ENCODE data around the gene PLBD2. TPM values are rescaled to one million over a fixed set of nuclear protein-coding genes. Genes with fewer than 3 reads are reported as not detected.

Gene PLBD2
- polyA plus RNA-seq, 4 donors, result 2.2 to 32.4 (median 6.7) TPM

GRCh38 chr12:113428482-113428881, 70.1 kb downstream of the PLBD2 start:
- FAIRE-seq, result no peak
- WGBS, 3 donors, result 74 to 100% (median 88%) methylated on average over 1 of the region's 1 CpG
- peaks cover 0 to 4% of the 10 kb centered on the region in 2 donors for H3K9me3 ChIP-seq (ENCODE audit: control insufficient read depth in 2 of 2, insufficient read depth in 1 of 2, low read depth in 1 of 2, low read length in 1 of 2)
- no peak overlapping the region for H3K4me3 ChIP-seq (ENCODE audit: low read depth in 1 of 3, low read length in 3 of 3)
- no peak overlapping the region for H3K27ac ChIP-seq (ENCODE audit: low read depth in 1 of 3, low read length in 2 of 3)
- H3K36me3 ChIP-seq (ENCODE audit: control insufficient read depth in 3 of 3, insufficient read depth in 2 of 3, low read depth in 1 of 3, low read length in 3 of 3), result peaks cover 0 to 4% (median 0%) of the 10 kb centered on the region in 3 donors
- H3K4me1 ChIP-seq (ENCODE audit: control insufficient read depth in 3 of 3, insufficient read depth in 2 of 3, low read depth in 1 of 3, low read length in 2 of 3), result no peaks in the 10 kb centered on the region
- no peak for DNase-seq
- peaks cover 0 to 3% (median 0%) of the 10 kb centered on the region in 3 donors for H3K27me3 ChIP-seq (ENCODE audit: control insufficient read depth in 3 of 3, insufficient read depth in 3 of 3, low read length in 3 of 3)

GRCh38 chr12:113432986-113433385, 74.6 kb downstream of the PLBD2 start:
- H3K9me3 ChIP-seq (ENCODE audit: control insufficient read depth in 2 of 2, insufficient read depth in 1 of 2, low read depth in 1 of 2, low read length in 1 of 2), result peaks cover 0 to 4% of the 10 kb centered on the region in 2 donors
- no peaks in the 10 kb centered on the region for H3K4me1 ChIP-seq (ENCODE audit: control insufficient read depth in 3 of 3, insufficient read depth in 2 of 3, low read depth in 1 of 3, low read length in 2 of 3)
- H3K36me3 ChIP-seq (ENCODE audit: control insufficient read depth in 3 of 3, insufficient read depth in 2 of 3, low read depth in 1 of 3, low read length in 3 of 3), result peaks cover 0 to 4% (median 0%) of the 10 kb centered on the region in 3 donors
- H3K27me3 ChIP-seq (ENCODE audit: control insufficient read depth in 3 of 3, insufficient read depth in 3 of 3, low read length in 3 of 3), result peaks cover 0 to 3% (median 0%) of the 10 kb centered on the region in 3 donors
- no peak overlapping the region for H3K4me3 ChIP-seq (ENCODE audit: low read depth in 1 of 3, low read length in 3 of 3)
- no peak for DNase-seq
- FAIRE-seq, result no peak
- no peak overlapping the region for H3K27ac ChIP-seq (ENCODE audit: low read depth in 1 of 3, low read length in 2 of 3)

DNA sequence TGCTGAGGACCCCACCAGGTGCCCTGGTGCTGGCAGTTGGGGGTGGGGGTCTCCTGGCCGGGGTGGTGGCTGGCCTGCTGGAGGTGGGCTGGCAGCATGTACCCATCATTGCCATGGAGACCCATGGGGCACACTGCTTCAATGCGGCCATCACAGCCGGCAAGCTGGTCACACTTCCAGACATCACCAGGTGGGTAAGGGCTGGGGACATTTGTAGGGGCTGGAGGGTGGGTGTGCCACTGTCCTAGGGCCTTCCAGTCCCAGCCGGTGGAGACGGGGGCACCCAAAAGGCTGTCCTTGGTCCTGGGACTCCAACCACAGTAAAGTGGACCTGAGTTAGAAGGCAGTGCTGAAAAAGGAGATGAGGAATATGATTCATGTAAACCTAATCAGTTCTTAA, 77.0 kb downstream of the PLBD2 start:
- 85 to 88% (median 87%) methylated on average over 5 of the region's 5 CpGs for whole genome bisulfite sequencing, 3 donors
- no peaks in the 10 kb centered on the region for H3K4me1 ChIP-seq (ENCODE audit: control insufficient read depth in 3 of 3, insufficient read depth in 2 of 3, low read depth in 1 of 3, low read length in 2 of 3)
- H3K36me3 ChIP-seq (ENCODE audit: control insufficient read depth in 3 of 3, insufficient read depth in 2 of 3, low read depth in 1 of 3, low read length in 3 of 3), result peaks cover 0 to 2% (median 0%) of the 10 kb centered on the region in 3 donors
- H3K27ac ChIP-seq (ENCODE audit: low read depth in 1 of 3, low read length in 2 of 3), result no peak overlapping the region
- peaks cover 0 to 1% of the 10 kb centered on the region in 2 donors for H3K9me3 ChIP-seq (ENCODE audit: control insufficient read depth in 2 of 2, insufficient read depth in 1 of 2, low read depth in 1 of 2, low read length in 1 of 2)
- peaks cover 0 to 4% (median 3%) of the 10 kb centered on the region in 3 donors for H3K27me3 ChIP-seq (ENCODE audit: control insufficient read depth in 3 of 3, insufficient read depth in 3 of 3, low read length in 3 of 3)
- DNase-seq, result no peak
- no peak for FAIRE-seq
- H3K4me3 ChIP-seq (ENCODE audit: low read depth in 1 of 3, low read length in 3 of 3), result no peak overlapping the region

DNA sequence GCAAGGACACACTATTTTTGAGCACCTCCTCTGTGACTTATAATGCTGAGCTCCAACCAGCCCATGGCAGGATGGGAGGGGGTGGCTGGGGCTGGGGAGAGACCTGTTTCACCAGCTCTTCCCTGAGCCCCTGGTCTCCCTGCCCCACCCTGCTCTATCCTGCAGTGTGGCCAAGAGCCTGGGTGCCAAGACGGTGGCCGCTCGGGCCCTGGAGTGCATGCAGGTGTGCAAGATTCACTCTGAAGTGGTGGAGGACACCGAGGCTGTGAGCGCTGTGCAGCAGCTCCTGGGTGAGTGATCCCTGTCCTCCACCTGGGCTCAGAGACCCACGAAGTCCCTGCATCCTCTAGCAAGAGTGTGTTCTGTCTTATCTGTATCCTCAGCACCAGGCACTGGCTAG, 78.2 kb downstream of the PLBD2 start:
- Histone ChIP-seq H3K36me3 (ENCODE audit: control insufficient read depth in 3 of 3, insufficient read depth in 2 of 3, low read depth in 1 of 3, low read length in 3 of 3) (peaks cover 0 to 2% (median 0%) of the 10 kb centered on the region in 3 donors), H3K27me3 (ENCODE audit: control insufficient read depth in 3 of 3, insufficient read depth in 3 of 3, low read length in 3 of 3) (peaks cover 0 to 4% (median 0%) of the 10 kb centered on the region in 3 donors), H3K9me3 (ENCODE audit: control insufficient read depth in 2 of 2, insufficient read depth in 1 of 2, low read depth in 1 of 2, low read length in 1 of 2) (no peaks in the 10 kb centered on the region), H3K4me1 (ENCODE audit: control insufficient read depth in 3 of 3, insufficient read depth in 2 of 3, low read depth in 1 of 3, low read length in 2 of 3) (no peaks in the 10 kb centered on the region), H3K4me3 (ENCODE audit: low read depth in 1 of 3, low read length in 3 of 3) (no peak overlapping the region), H3K27ac (ENCODE audit: low read depth in 1 of 3, low read length in 2 of 3) (no peak overlapping the region)
- 78 to 86% (median 79%) methylated on average over 6 of the region's 6 CpGs for WGBS, 3 donors
- no peak for DNase-seq
- FAIRE-seq, result no peak

- Histone ChIP-seq H3K27ac (ENCODE audit: low read depth in 1 of 3, low read length in 2 of 3) (no peak overlapping the region), H3K4me1 (ENCODE audit: control insufficient read depth in 3 of 3, insufficient read depth in 2 of 3, low read depth in 1 of 3, low read length in 2 of 3) (no peaks in the 10 kb centered on the region), H3K36me3 (ENCODE audit: control insufficient read depth in 3 of 3, insufficient read depth in 2 of 3, low read depth in 1 of 3, low read length in 3 of 3) (peaks cover 0 to 2% (median 0%) of the 10 kb centered on the region in 3 donors), H3K4me3 (ENCODE audit: low read depth in 1 of 3, low read length in 3 of 3) (no peak overlapping the region), H3K27me3 (ENCODE audit: control insufficient read depth in 3 of 3, insufficient read depth in 3 of 3, low read length in 3 of 3) (peaks cover 0 to 4% (median 0%) of the 10 kb centered on the region in 3 donors), H3K9me3 (ENCODE audit: control insufficient read depth in 2 of 2, insufficient read depth in 1 of 2, low read depth in 1 of 2, low read length in 1 of 2) (no peaks in the 10 kb centered on the region)
- FAIRE-seq, result no peak
- WGBS, 3 donors, result 85 to 94% (median 88%) methylated on average over 6 of the region's 6 CpGs
- DNase-seq, result no peak
These were observed 78.8 kb downstream of the PLBD2 start for GRCh38 chr12:113436993-113437728.

DNA sequence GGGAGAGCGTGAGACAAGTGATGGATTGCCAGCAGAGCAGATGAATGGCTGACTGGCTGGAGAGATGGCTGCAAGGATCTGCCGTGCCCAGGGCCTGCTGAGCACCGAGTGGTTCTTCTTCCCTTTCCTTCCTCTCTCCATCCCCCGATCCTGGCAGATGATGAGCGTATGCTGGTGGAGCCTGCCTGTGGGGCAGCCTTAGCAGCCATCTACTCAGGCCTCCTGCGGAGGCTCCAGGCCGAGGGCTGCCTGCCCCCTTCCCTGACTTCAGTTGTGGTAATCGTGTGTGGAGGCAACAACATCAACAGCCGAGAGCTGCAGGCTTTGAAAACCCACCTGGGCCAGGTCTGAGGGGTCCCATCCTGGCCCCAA, 79.3 kb downstream of the PLBD2 start:
- H3K27me3 ChIP-seq (ENCODE audit: control insufficient read depth in 3 of 3, insufficient read depth in 3 of 3, low read length in 3 of 3), result peaks cover 0 to 4% (median 0%) of the 10 kb centered on the region in 3 donors
- WGBS, 3 donors, result 69 to 83% (median 81%) methylated on average over 9 of the region's 9 CpGs
- DNase-seq, result no peak
- H3K36me3 ChIP-seq (ENCODE audit: control insufficient read depth in 3 of 3, insufficient read depth in 2 of 3, low read depth in 1 of 3, low read length in 3 of 3), result peaks cover 0 to 2% (median 0%) of the 10 kb centered on the region in 3 donors
- H3K9me3 ChIP-seq (ENCODE audit: control insufficient read depth in 2 of 2, insufficient read depth in 1 of 2, low read depth in 1 of 2, low read length in 1 of 2), result no peaks in the 10 kb centered on the region
- H3K4me1 ChIP-seq (ENCODE audit: control insufficient read depth in 3 of 3, insufficient read depth in 2 of 3, low read depth in 1 of 3, low read length in 2 of 3), result no peaks in the 10 kb centered on the region
- FAIRE-seq, result no peak
- H3K4me3 ChIP-seq (ENCODE audit: low read depth in 1 of 3, low read length in 3 of 3), result no peak overlapping the region
- no peak overlapping the region for H3K27ac ChIP-seq (ENCODE audit: low read depth in 1 of 3, low read length in 2 of 3)

- WGBS, 3 donors, result 78 to 84% (median 80%) methylated on average over 4 of the region's 4 CpGs
- H3K4me1 ChIP-seq (ENCODE audit: control insufficient read depth in 3 of 3, insufficient read depth in 2 of 3, low read depth in 1 of 3, low read length in 2 of 3), result no peaks in the 10 kb centered on the region
- H3K9me3 ChIP-seq (ENCODE audit: control insufficient read depth in 2 of 2, insufficient read depth in 1 of 2, low read depth in 1 of 2, low read length in 1 of 2), result no peaks in the 10 kb centered on the region
- no peak overlapping the region for H3K27ac ChIP-seq (ENCODE audit: low read depth in 1 of 3, low read length in 2 of 3)
- H3K27me3 ChIP-seq (ENCODE audit: control insufficient read depth in 3 of 3, insufficient read depth in 3 of 3, low read length in 3 of 3), result peaks cover 0 to 4% (median 0%) of the 10 kb centered on the region in 3 donors
- FAIRE-seq (no peak), DNase-seq (no peak)
- peaks cover 0 to 2% (median 0%) of the 10 kb centered on the region in 3 donors for H3K36me3 ChIP-seq (ENCODE audit: control insufficient read depth in 3 of 3, insufficient read depth in 2 of 3, low read depth in 1 of 3, low read length in 3 of 3)
- no peak overlapping the region for H3K4me3 ChIP-seq (ENCODE audit: low read depth in 1 of 3, low read length in 3 of 3)
These were observed 80.3 kb downstream of the PLBD2 start for GRCh38 chr12:113438523-113439300.

DNA sequence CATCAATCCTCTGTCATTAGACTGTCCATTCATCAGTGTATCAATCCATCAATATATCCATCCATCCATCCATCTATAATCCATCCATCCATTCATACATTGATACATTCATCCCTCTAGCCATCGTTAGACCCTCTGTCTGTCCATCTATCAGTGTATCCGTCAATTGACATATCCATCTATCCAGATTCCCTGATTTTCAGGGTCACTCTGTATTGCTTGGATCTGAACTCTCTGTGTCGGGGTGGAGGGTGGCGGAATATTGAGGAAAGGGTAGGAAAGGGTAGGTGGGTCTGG, 80.9 kb downstream of the PLBD2 start:
- no peak for DNase-seq
- 35 to 46% (median 44%) methylated on average over 4 of the region's 4 CpGs for WGBS, 3 donors

More for the DNA sequence above, 80.9 kb downstream of the PLBD2 start:
- H3K4me1 ChIP-seq (ENCODE audit: control insufficient read depth in 3 of 3, insufficient read depth in 2 of 3, low read depth in 1 of 3, low read length in 2 of 3), result no peaks in the 10 kb centered on the region
- no peak overlapping the region for H3K27ac ChIP-seq (ENCODE audit: low read depth in 1 of 3, low read length in 2 of 3)
- H3K27me3 ChIP-seq (ENCODE audit: control insufficient read depth in 3 of 3, insufficient read depth in 3 of 3, low read length in 3 of 3), result peaks cover 0 to 4% (median 0%) of the 10 kb centered on the region in 3 donors
- no peaks in the 10 kb centered on the region for H3K36me3 ChIP-seq (ENCODE audit: control insufficient read depth in 3 of 3, insufficient read depth in 2 of 3, low read depth in 1 of 3, low read length in 3 of 3)
- H3K9me3 ChIP-seq (ENCODE audit: control insufficient read depth in 2 of 2, insufficient read depth in 1 of 2, low read depth in 1 of 2, low read length in 1 of 2), result no peaks in the 10 kb centered on the region
- H3K4me3 ChIP-seq (ENCODE audit: low read depth in 1 of 3, low read length in 3 of 3), result no peak overlapping the region
- no peak for FAIRE-seq
